Measurements from ENCODE around the gene MGMT. TPM values are rescaled to one million over a fixed set of nuclear protein-coding genes. Genes with fewer than 3 reads are reported as not detected.

MGMT gene
- total RNA-seq, 2 experiments from 2014 or later = 9.0 to 9.6 TPM

GRCh38 chr10:129501652-129502436 lies 34.8 kb downstream of the MGMT start:
- H3K36me3 ChIP-seq (ENCODE audit: insufficient read depth, low read length) = no peaks in the 10 kb centered on the region
- no peak overlapping the region for H3K27ac ChIP-seq (ENCODE audit: low read depth in 1 of 2, low read length in 2 of 2)
- H3K9me3 ChIP-seq (ENCODE audit: control insufficient read depth in 1 of 2, insufficient read depth in 1 of 2, low read length in 2 of 2) = peaks cover 0 to 26% of the 10 kb centered on the region in 2 experiments
- DNase-seq (no peak), ATAC-seq (ENCODE audit: poor library complexity) (no peak)
- Mint-ChIP-seq H3K27ac (no peak overlapping the region), H3K4me3 (no peak overlapping the region), H3K27me3 (no peaks in the 10 kb centered on the region), H3K36me3 (ENCODE audit: low read depth) (peaks cover 95% of the 10 kb centered on the region), H3K9me3 (peaks cover 17% of the 10 kb centered on the region), H3K4me1 (ENCODE audit: low read depth) (peaks cover 14% of the 10 kb centered on the region)
- H3K4me3 ChIP-seq (ENCODE audit: low read length) = no peak overlapping the region
- ChIA-PET CTCF (interaction anchor here (1.2 kb wide), 1 partner anchor 10 kb away, joined by 3 read pairs; no protein-coding TSS in a partner anchor), POLR2A (no interaction called here)
- TF ChIP-seq CTCF (IDR thresholded peaks at IDR 0.05) = no peak
- H3K27me3 ChIP-seq (ENCODE audit: control insufficient read depth in 1 of 2, insufficient read depth in 2 of 2, low read length in 2 of 2) = no peaks in the 10 kb centered on the region
- intact Hi-C loops (cut with DNase I, micrococcal nuclease) = no loop called here
- H3K4me1 ChIP-seq (ENCODE audit: insufficient read depth, low read length) = no peaks in the 10 kb centered on the region

GRCh38 chr10:129502448-129502847 lies 35.4 kb downstream of the MGMT start:
- intact Hi-C loops (cut with DNase I, micrococcal nuclease) = no loop called here
- TF ChIP-seq CTCF (IDR thresholded peaks at IDR 0.05) = no peak
- ChIA-PET POLR2A (interaction anchor here (0.6 kb wide), 1 partner anchor 138 kb away, joined by 3 read pairs; no protein-coding TSS in a partner anchor), CTCF (no interaction called here)
- Mint-ChIP-seq H3K9me3 (peaks cover 18% of the 10 kb centered on the region), H3K36me3 (ENCODE audit: low read depth) (peaks cover 95% of the 10 kb centered on the region), H3K27ac (no peak overlapping the region), H3K27me3 (no peaks in the 10 kb centered on the region), H3K4me1 (ENCODE audit: low read depth) (peaks cover 14% of the 10 kb centered on the region), H3K4me3 (no peak overlapping the region)
- Histone ChIP-seq H3K4me1 (ENCODE audit: insufficient read depth, low read length) (no peaks in the 10 kb centered on the region), H3K27me3 (ENCODE audit: control insufficient read depth in 1 of 2, insufficient read depth in 2 of 2, low read length in 2 of 2) (no peaks in the 10 kb centered on the region), H3K9me3 (ENCODE audit: control insufficient read depth in 1 of 2, insufficient read depth in 1 of 2, low read length in 2 of 2) (peaks cover 0 to 28% of the 10 kb centered on the region in 2 experiments), H3K36me3 (ENCODE audit: insufficient read depth, low read length) (no peaks in the 10 kb centered on the region), H3K4me3 (ENCODE audit: low read length) (no peak overlapping the region), H3K27ac (ENCODE audit: low read depth in 1 of 2, low read length in 2 of 2) (no peak overlapping the region)
- DNase-seq = no peak
- no peak for ATAC-seq (ENCODE audit: poor library complexity)

GRCh38 chr10:129505500-129506075 lies 38.5 kb downstream of the MGMT start:
- DNase-seq (no peak), ATAC-seq (ENCODE audit: poor library complexity) (no peak)
- H3K9me3 Mint-ChIP-seq = peaks cover 25% of the 10 kb centered on the region
- H3K4me1 ChIP-seq (ENCODE audit: insufficient read depth, low read length) = no peaks in the 10 kb centered on the region
- H3K27me3 Mint-ChIP-seq = no peaks in the 10 kb centered on the region
- ChIA-PET POLR2A (no interaction called here), CTCF (no interaction called here)
- H3K4me3 ChIP-seq (ENCODE audit: low read length) = no peak overlapping the region
- no peak overlapping the region for H3K27ac Mint-ChIP-seq
- no peaks in the 10 kb centered on the region for H3K27me3 ChIP-seq (ENCODE audit: control insufficient read depth in 1 of 2, insufficient read depth in 2 of 2, low read length in 2 of 2)
- peaks cover 0 to 45% of the 10 kb centered on the region in 2 experiments for H3K9me3 ChIP-seq (ENCODE audit: control insufficient read depth in 1 of 2, insufficient read depth in 1 of 2, low read length in 2 of 2)
- H3K36me3 Mint-ChIP-seq (ENCODE audit: low read depth) = peaks cover 94% of the 10 kb centered on the region
- peaks cover 5% of the 10 kb centered on the region for H3K4me1 Mint-ChIP-seq (ENCODE audit: low read depth)
- H3K27ac ChIP-seq (ENCODE audit: low read depth in 1 of 2, low read length in 2 of 2) = no peak overlapping the region
- TF ChIP-seq CTCF (IDR thresholded peaks at IDR 0.05) = no peak
- intact Hi-C loops (cut with DNase I, micrococcal nuclease) = no loop called here
- H3K4me3 Mint-ChIP-seq = no peak overlapping the region
- H3K36me3 ChIP-seq (ENCODE audit: insufficient read depth, low read length) = no peaks in the 10 kb centered on the region
